DOHH2 (cell line): ENCODE results near the gene BMX.

Experiments
- H3F3A ChIP-seq: fragments of 200-600 bp; sonication (generic), shearing (Covaris generic); 2 replicates; pipeline ENCODE4 v1.6.0; 2016; ENCODE audit warnings: antibody characterized with exemption, mild to moderate bottlenecking; ENCODE audit not compliant: control insufficient read depth, insufficient read depth
- H3K27ac ChIP-seq: fragments of 200-600 bp; sonication (generic); 2 replicates; pipeline ENCODE4 v1.5.1; 2014; ENCODE audit warnings: low read depth, mild to moderate bottlenecking, low read length, moderate library complexity
- H3K27me3 ChIP-seq: fragments of 200-600 bp; sonication (generic); 2 replicates; pipeline ENCODE4 v1.6.1; 2014; ENCODE audit warnings: mild to moderate bottlenecking, low read length, mixed read lengths; ENCODE audit not compliant: control insufficient read depth
- H3K36me3 ChIP-seq: fragments of 200-600 bp; sonication (generic); 2 replicates; pipeline ENCODE4 v1.6.1; 2014; ENCODE audit warnings: mild to moderate bottlenecking, low read length, moderate library complexity, mixed read lengths; ENCODE audit not compliant: control insufficient read depth
- H3K4me1 ChIP-seq: fragments of 200-600 bp; sonication (generic); 2 replicates; pipeline ENCODE4 v1.6.1; 2014; ENCODE audit warnings: mild to moderate bottlenecking, low read length, mixed read lengths; ENCODE audit not compliant: control insufficient read depth
- H3K4me2 ChIP-seq: fragments of 200-600 bp; sonication (generic); 2 replicates; pipeline ENCODE4 v1.6.0; 2014; ENCODE audit warnings: mild to moderate bottlenecking, low read length, moderate library complexity
- H3K4me3 ChIP-seq: fragments of 200-600 bp; sonication (generic); 2 replicates; pipeline ENCODE4 v1.5.1; 2014; ENCODE audit warnings: mild to moderate bottlenecking, low read length, mixed read lengths
- H3K79me2 ChIP-seq: fragments of 200-600 bp; sonication (generic); 2 replicates; pipeline ENCODE4 v1.6.1; 2014; ENCODE audit warnings: mild to moderate bottlenecking, low read length, mixed read lengths; ENCODE audit not compliant: control insufficient read depth
- H3K9me2 ChIP-seq: fragments of 200-600 bp; sonication (generic); replicated peaks from 2 replicates; pipeline ENCODE4 v1.6.1; 2014; ENCODE audit warnings: mild to moderate bottlenecking, low read length, mixed read lengths; ENCODE audit not compliant: control insufficient read depth
- H3K9me3 ChIP-seq: fragments of 200-600 bp; sonication (generic); 2 replicates; pipeline ENCODE4 v1.6.1; 2014; ENCODE audit warnings: antibody characterized with exemption, low read length, mixed read lengths; ENCODE audit not compliant: control insufficient read depth, insufficient read depth
- H4K20me1 ChIP-seq: fragments of 200-600 bp; sonication (generic); 2 replicates; pipeline ENCODE4 v1.6.0; 2014; ENCODE audit warnings: low read depth, mild to moderate bottlenecking, antibody characterized with exemption, low read length, moderate library complexity; ENCODE audit not compliant: control insufficient read depth, insufficient read depth
- CTCF ChIP-seq: fragments of 200-600 bp; sonication (generic); IDR thresholded peaks from one replicate; pipeline ENCODE4 v1.5.1; 2014; ENCODE audit warnings: antibody characterized with exemption, mild to moderate bottlenecking, low read depth, low read length; ENCODE audit not compliant: poor library complexity, severe bottlenecking
- EZH2phosphoT487 ChIP-seq: fragments of 200-600 bp; sonication (generic); IDR thresholded peaks from 2 replicates; pipeline ENCODE4 v1.6.1; 2017; ENCODE audit warnings: borderline replicate concordance, mild to moderate bottlenecking, antibody characterized with exemption, low read length, moderate library complexity, mixed read lengths

The BMX gene

DNA sequence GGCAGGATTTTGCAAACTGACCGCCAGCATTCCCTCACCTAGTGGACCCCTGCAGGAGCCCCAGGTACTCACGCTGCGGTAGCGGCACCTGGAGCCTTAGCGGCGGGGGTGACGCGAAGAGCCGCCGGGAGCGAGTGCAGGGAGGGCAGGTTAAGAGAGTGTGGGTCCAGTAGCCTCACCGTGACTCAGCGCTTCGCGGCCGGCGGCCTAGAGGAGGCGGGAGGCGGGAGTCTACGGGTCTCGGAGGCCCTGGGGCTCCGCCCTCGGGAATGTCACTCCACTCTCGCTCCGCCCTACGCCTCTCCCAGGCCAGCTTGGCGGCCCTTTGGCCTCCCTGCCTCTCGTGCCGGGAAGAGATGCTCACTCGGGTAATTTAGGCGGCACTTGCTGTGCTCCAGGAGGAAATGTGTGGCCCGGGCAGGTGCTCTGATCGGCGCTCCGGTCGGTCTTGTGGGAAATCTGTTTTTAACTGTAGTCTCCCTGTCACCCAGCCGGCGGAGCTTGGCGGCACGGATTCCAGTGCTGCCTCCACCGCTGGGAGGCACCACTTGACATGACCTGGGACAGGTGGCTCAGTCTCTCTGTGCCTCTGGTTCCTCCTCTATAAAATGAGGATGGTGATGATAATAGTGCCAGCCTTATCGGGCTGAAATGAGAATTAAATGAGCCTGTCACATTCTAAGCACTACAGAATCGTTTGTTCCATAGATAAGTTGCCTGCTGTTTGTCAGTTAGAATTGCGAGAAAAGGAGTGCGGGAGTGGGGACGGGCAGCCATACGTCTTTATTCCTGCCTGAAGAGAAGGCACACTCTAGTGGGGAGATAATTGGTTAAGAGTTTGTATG lies 7.3 kb upstream of the BMX start, which contains the start of gene PIR:
TSS of gene PIR (minus strand) at position 216 of the 845 bp plus-strand sequence. CDS start 2,076 bp downstream, outside the sequence.
- no peak for TF ChIP-seq EZH2phosphoT487
- TF ChIP-seq CTCF, result no peak

DNA sequence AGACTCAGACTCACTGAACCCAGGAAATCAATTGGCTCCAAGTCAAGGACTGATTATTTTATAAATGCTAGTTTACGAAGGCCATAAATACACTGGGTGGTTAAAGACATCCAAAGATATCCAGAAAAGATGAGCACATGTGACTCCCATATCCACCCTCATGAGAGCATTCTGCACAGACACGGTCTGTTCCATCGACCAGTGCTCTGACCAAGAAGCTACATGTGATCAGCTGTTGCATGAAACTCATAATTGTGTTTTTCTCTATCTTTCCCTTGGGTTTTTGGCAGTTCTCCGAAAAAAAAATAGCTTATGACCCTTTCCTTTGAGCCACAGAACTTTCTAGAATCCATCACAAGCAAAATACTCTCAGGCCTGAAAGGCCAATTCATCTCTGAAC lies 4.8 kb upstream of the BMX start:
- Histone ChIP-seq H3K36me3 (no peaks in the 10 kb centered on the region), H3K27ac (no peak overlapping the region), H3K4me1 (no peaks in the 10 kb centered on the region), H3K27me3 (no peaks in the 10 kb centered on the region), H3K9me2 (no peaks in the 10 kb centered on the region), H3K4me2 (no peak overlapping the region), H3K9me3 (no peaks in the 10 kb centered on the region), H3K4me3 (no peak overlapping the region), H3K79me2 (no peaks in the 10 kb centered on the region), H3F3A (no peaks in the 10 kb centered on the region), H4K20me1 (no peaks in the 10 kb centered on the region)
- TF ChIP-seq EZH2phosphoT487 (no peak), CTCF (no peak)

More for the DNA sequence above, 7.3 kb upstream of the BMX start, which contains the start of gene PIR:
- Histone ChIP-seq H4K20me1 (no peaks in the 10 kb centered on the region), H3K4me3 (0 out of 2 replicates have a peak within 1 kb of the TSS, but pooled peaks have one; percentile 9), H3K4me1 (no peaks in the 10 kb centered on the region), H3F3A (no peaks in the 10 kb centered on the region), H3K9me3 (no peaks in the 10 kb centered on the region), H3K4me2 (peak within 1 kb of the TSS; percentile 17), H3K79me2 (no peaks in the 10 kb centered on the region), H3K27ac (no peak within 1 kb of the TSS), H3K36me3 (no peaks in the 10 kb centered on the region), H3K9me2 (no peaks in the 10 kb centered on the region), H3K27me3 (no peaks in the 10 kb centered on the region)

DNA sequence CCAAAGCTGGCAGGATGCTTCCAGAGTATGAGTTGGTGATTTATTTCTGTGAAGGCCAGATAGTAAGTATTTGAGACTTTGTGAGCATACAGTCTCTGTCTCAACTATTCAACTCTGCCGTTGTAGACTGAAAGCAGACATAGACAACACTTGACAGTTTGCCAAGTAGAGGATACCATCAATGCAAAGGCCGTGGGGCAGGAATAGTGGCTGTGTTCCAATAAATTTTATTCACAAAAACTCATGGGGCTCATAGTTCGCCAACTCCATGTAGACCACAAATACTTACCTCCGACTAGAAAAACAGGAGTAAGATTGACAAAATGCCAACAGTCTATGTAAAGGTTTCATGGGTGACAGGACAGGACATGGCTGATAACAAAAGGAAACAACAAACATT lies 3.8 kb upstream of the BMX start:
- Histone ChIP-seq H3K27ac (no peak overlapping the region), H3F3A (no peaks in the 10 kb centered on the region), H3K4me3 (no peak overlapping the region), H3K36me3 (no peaks in the 10 kb centered on the region), H3K9me2 (no peaks in the 10 kb centered on the region), H3K4me2 (no peak overlapping the region), H3K79me2 (no peaks in the 10 kb centered on the region), H3K27me3 (no peaks in the 10 kb centered on the region), H3K4me1 (no peaks in the 10 kb centered on the region), H3K9me3 (no peaks in the 10 kb centered on the region), H4K20me1 (no peaks in the 10 kb centered on the region)
- TF ChIP-seq EZH2phosphoT487 (no peak), CTCF (no peak)
